Smooth muscle cell (in vitro differentiated cells): ENCODE measurements around the gene DCDC2. TPM values are rescaled to one million over a fixed set of nuclear protein-coding genes. Genes with fewer than 3 reads are reported as not detected.
A peak's percentile ranks its signal among the peaks of the same experiment; 100 is the strongest.

Experiments used
- DNase-seq: peaks from one replicate; lab custom pipeline; 2025; ENCODE audit not compliant: unreplicated experiment; lab: John Stamatoyannopoulos, UW
- H2AFZ ChIP-seq: fragments of 200-600 bp; sonication (generic); 2 replicates; pipeline ENCODE4 v1.6.0; 2016; ENCODE audit warnings: antibody characterized with exemption, low read depth, mild to moderate bottlenecking
- H3F3A ChIP-seq: fragments of 200-600 bp; sonication (generic); 2 replicates; pipeline ENCODE4 v1.6.0; 2017; ENCODE audit warnings: antibody characterized with exemption, low read depth
- H3K27ac ChIP-seq: fragments of 200-600 bp; sonication (generic); 2 replicates; pipeline ENCODE4 v1.5.1; 2016; ENCODE audit warnings: low read depth, mild to moderate bottlenecking
- H3K27me3 ChIP-seq: fragments of 200-600 bp; sonication (generic); 2 replicates; pipeline ENCODE4 v1.6.1; 2016; ENCODE audit warnings: low read depth, mild to moderate bottlenecking
- H3K36me3 ChIP-seq: fragments of 200-600 bp; sonication (generic); 2 replicates; pipeline ENCODE4 v1.5.1; 2016; ENCODE audit warnings: low read depth
- H3K4me1 ChIP-seq: fragments of 200-600 bp; sonication (generic); 2 replicates; pipeline ENCODE4 v1.5.1; 2016; ENCODE audit warnings: low read depth
- H3K4me2 ChIP-seq: fragments of 200-600 bp; sonication (generic); 2 replicates; pipeline ENCODE4 v1.6.0; 2016; ENCODE audit warnings: mild to moderate bottlenecking
- H3K4me3 ChIP-seq: fragments of 200-600 bp; sonication (generic); 2 replicates; pipeline ENCODE4 v1.5.1; 2016; ENCODE audit warnings: mild to moderate bottlenecking
- H3K79me2 ChIP-seq: fragments of 200-600 bp; sonication (generic); 2 replicates; pipeline ENCODE4 v1.6.0; 2016; ENCODE audit warnings: low read depth, mild to moderate bottlenecking
- H3K9ac ChIP-seq: fragments of 200-600 bp; sonication (generic); 2 replicates; pipeline ENCODE4 v1.6.0; 2016; ENCODE audit warnings: low read depth
- H3K9me3 ChIP-seq: fragments of 200-600 bp; sonication (generic); replicated peaks from 2 replicates; pipeline ENCODE4 v1.5.1; 2016; ENCODE audit warnings: low read depth
- H4K20me1 ChIP-seq: fragments of 200-600 bp; sonication (generic); 2 replicates; pipeline ENCODE4 v1.6.0; 2016; ENCODE audit warnings: low read depth
- CTCF ChIP-seq: fragments of 200-600 bp; sonication (generic); IDR thresholded peaks from 2 replicates; pipeline ENCODE4 v1.5.1; 2017; ENCODE audit warnings: borderline replicate concordance, mild to moderate bottlenecking, antibody characterized with exemption; ENCODE audit not compliant: insufficient read depth, poor library complexity, severe bottlenecking
- WGBS: methylation state at CpG from one replicate; pipeline ENCODE4 v1.1.7; 2016; ENCODE audit warnings: low lambda C conversion rate; 5-methylcytosine and 5-hydroxymethylcytosine counted together
- polyA plus RNA-seq: library from polyadenylated mRNA; unstranded; fragments of >200 nt; fragmentation: Nextera tagmentation; extraction: Ambion mirVana; gene quantifications from 2 replicates; pipeline ENCODE4 v1.2.1, GENCODE V29; 2016
- total RNA-seq: library from RNA; depleted of rRNA; stranded (reverse); fragments of >200 nt; gene quantifications from 2 replicates; pipeline ENCODE4 v1.2.3, GENCODE V29; 2014

The DCDC2 gene
- total and polyA plus RNA-seq, 2 experiments from 2014 or later, result not detected

GRCh38 chr6:24330137-24330732, 27.6 kb downstream of the DCDC2 start:
- H3K27me3 ChIP-seq, result no peaks in the 10 kb centered on the region
- H3K9me3 ChIP-seq, result no peaks in the 10 kb centered on the region
- peak overlapping the region; percentile 14 for H3K27ac ChIP-seq
- H3K79me2 ChIP-seq, result no peaks in the 10 kb centered on the region
- H3F3A ChIP-seq, result peaks cover 6% of the 10 kb centered on the region
- no peak overlapping the region for H3K4me3 ChIP-seq
- H3K36me3 ChIP-seq, result no peaks in the 10 kb centered on the region
- no peaks in the 10 kb centered on the region for H4K20me1 ChIP-seq
- no peak overlapping the region for H2AFZ ChIP-seq
- H3K4me1 ChIP-seq, result no peaks in the 10 kb centered on the region
- 68% methylated on average over 4 of the region's 4 CpGs for WGBS
- no peak for TF ChIP-seq CTCF
- no peak for DNase-seq
- H3K4me2 ChIP-seq, result no peak overlapping the region
- no peak overlapping the region for H3K9ac ChIP-seq

GRCh38 chr6:24329451-24329850, 28.4 kb downstream of the DCDC2 start:
- WGBS, result 94% methylated on average over 2 of the region's 2 CpGs
- Histone ChIP-seq H2AFZ (no peak overlapping the region), H3K36me3 (no peaks in the 10 kb centered on the region), H3F3A (peaks cover 6% of the 10 kb centered on the region), H3K27ac (peak overlapping the region; percentile 23), H3K79me2 (no peaks in the 10 kb centered on the region), H3K9ac (no peak overlapping the region), H3K9me3 (no peaks in the 10 kb centered on the region), H3K27me3 (no peaks in the 10 kb centered on the region), H3K4me3 (no peak overlapping the region), H3K4me1 (peaks cover 1% of the 10 kb centered on the region), H4K20me1 (no peaks in the 10 kb centered on the region), H3K4me2 (no peak overlapping the region)
- no peak for DNase-seq
- TF ChIP-seq CTCF, result no peak

GRCh38 chr6:24329022-24329421, 28.8 kb downstream of the DCDC2 start:
- WGBS, result 64% methylated on average over 4 of the region's 4 CpGs
- DNase-seq, result no peak
- Histone ChIP-seq H3K4me3 (no peak overlapping the region), H3K27ac (peak overlapping the region; percentile 23), H4K20me1 (no peaks in the 10 kb centered on the region), H3K9me3 (no peaks in the 10 kb centered on the region), H3K79me2 (no peaks in the 10 kb centered on the region), H3K36me3 (no peaks in the 10 kb centered on the region), H3F3A (peaks cover 6% of the 10 kb centered on the region), H3K4me1 (peaks cover 6% of the 10 kb centered on the region), H3K4me2 (no peak overlapping the region), H2AFZ (peak overlapping the region; percentile 7), H3K27me3 (no peaks in the 10 kb centered on the region), H3K9ac (no peak overlapping the region)
- no peak for TF ChIP-seq CTCF

GRCh38 chr6:24327756-24328155, 30.1 kb downstream of the DCDC2 start:
- no peak overlapping the region for H3K4me2 ChIP-seq

More at GRCh38 chr6:24327756-24328155, 30.1 kb downstream of the DCDC2 start:
- H3K4me3 ChIP-seq, result no peak overlapping the region
- no peaks in the 10 kb centered on the region for H3K27me3 ChIP-seq
- TF ChIP-seq CTCF, result no peak
- H3K27ac ChIP-seq, result no peak overlapping the region
- no peaks in the 10 kb centered on the region for H3K9me3 ChIP-seq
- peaks cover 6% of the 10 kb centered on the region for H3F3A ChIP-seq
- H4K20me1 ChIP-seq, result no peaks in the 10 kb centered on the region
- H3K79me2 ChIP-seq, result no peaks in the 10 kb centered on the region
- DNase-seq, result no peak
- H3K9ac ChIP-seq, result no peak overlapping the region
- H3K36me3 ChIP-seq, result no peaks in the 10 kb centered on the region
- 93% methylated on average over 4 of the region's 4 CpGs for WGBS
- no peak overlapping the region for H2AFZ ChIP-seq
- H3K4me1 ChIP-seq, result peaks cover 13% of the 10 kb centered on the region
